ENCODE measurements around the gene TMEM150A.
"Not testable (repeated sequence)": the region's sequence is repeated elsewhere in the genome, so short reads cannot be mapped to it uniquely, and the experiment has no call there.

Gene TMEM150A

DNA sequence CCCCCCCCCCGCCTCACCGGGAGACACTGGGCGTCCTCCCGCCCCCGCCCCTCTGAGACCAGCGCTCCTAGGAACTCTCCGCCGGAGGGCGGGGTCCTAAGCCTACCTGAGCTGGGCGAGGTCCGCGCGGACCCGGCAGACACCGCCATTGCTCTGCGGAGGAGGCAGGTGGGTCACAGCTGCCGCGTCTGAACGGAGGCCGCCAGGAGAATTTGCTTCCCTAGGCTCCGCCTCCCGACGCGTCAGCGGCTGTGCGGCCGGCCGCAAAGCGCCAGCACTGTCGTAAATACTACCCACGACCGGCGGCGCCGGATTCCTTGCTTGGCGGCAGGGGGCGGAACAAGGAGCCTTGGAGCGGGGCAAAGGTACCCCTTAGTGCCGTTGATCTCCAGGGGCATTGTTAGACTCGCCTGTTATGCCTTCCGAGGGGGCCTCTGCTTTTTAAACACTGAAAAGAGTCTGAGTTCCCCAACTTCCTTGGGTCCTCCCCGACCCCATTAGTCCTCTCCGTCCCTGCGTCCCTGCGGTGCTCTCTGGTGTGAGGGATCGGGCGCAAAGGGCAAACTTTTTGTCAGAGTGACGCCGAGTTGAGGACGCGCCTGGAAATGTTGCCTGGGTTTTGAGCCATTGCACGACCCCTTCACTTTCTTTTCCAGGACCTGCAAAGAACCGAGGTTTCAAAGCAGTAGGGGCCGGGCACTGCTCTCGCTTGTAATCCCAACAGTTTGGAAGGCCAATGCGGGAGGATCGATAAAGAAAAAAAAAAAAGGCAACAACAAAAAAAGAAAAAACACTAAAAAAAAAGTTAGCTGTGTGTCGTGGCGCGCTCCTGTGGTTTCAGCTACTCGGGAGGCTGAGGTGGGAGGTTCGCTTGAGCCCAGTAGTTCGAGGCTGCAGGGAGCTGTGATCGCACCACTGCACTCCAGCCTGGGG is 41.0 kb downstream of the TMEM150A start, which contains the start of gene GGCX:
TSS of gene GGCX (minus strand) at position 214 of the 933 bp plus-strand sequence. CDS start at position 149, 65 bp downstream.
- peak; percentile 87 to 96 for DNase-seq

DNA sequence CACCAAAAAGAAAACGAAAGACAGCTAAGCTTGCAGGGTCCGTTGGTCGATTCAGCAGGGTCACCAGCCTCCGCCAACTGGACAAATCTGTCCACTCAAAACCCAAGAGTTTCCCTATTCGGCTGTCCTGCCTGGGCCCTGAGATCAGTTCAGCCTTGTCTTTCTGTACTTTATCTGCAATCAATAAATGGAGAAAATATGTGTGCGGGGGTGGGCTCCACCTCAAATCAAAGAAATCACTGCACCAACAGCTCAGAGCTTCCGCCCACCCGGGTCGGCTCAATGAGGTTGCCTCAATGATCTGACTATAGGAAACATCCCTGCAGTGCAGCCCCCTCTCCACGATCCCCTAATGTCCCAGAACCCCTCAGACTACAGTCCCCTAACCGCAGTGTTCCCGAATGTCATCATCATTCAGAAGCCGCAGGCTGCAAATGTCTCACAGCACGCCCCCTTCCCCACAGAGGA is 41.7 kb downstream of the TMEM150A start:
- DNase-seq: no peak

DNA sequence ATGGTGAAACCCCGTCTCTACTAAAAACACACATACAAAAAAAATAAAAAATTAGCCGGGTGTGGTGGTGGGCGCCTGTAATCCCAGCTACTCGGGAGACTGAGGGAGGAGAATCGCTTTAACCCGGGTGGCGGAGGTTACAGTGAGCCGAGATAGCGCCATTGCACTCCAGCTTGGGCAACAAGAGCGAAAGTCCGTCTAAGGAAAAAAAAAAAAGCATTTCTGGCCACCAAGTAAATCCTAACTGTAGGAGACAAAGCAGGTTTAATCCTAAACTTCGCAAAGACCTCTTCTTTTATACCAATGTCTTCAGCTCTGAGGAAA is 42.1 kb downstream of the TMEM150A start:
- DNase-seq: not testable (repeated sequence)

DNA sequence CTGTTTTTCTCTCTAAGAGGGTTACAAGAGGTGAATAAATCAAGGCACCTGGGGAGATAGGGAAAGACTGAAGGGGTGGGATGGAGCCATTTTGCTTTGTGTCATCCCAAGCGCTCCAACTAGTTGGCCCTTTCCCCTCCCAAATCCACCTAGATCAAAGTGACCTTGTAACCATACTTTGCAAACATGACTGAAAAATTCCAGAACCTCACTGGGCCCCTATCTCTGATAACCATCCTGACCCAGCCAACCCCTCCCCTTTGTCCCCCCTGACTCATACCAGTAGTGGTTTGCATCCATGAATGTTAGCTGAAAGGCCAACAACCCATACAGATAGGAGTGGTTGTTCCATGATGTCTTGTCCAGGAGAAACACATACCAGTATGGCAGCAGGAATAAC is 44.3 kb downstream of the TMEM150A start:
- DNase-seq: no peak

DNA sequence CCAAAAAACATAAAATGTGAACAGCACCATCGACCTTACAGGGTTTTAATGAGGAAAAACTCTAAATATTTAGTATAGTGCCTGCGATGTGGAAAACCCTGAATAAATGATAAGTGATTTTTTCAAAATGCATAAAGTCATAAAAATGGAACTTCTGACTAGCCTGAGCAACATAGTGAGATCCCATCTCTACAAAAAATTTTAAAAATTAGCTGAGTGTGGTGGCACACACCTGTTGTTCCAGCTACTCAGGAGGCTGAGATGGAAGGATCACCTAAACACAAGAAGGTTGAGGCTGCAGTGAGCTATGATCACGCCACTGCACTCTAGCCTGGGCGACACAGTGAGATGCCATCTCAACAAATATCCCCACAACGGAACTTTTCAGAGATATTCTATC is 45.4 kb downstream of the TMEM150A start:
- DNase-seq: no peak

- no peak for DNase-seq
Observed at GRCh38 chr2:85554980-85555612, 47.4 kb downstream of the TMEM150A start.

- DNase-seq: no peak
Observed at GRCh38 chr2:85553184-85553583, 49.3 kb downstream of the TMEM150A start.

DNA sequence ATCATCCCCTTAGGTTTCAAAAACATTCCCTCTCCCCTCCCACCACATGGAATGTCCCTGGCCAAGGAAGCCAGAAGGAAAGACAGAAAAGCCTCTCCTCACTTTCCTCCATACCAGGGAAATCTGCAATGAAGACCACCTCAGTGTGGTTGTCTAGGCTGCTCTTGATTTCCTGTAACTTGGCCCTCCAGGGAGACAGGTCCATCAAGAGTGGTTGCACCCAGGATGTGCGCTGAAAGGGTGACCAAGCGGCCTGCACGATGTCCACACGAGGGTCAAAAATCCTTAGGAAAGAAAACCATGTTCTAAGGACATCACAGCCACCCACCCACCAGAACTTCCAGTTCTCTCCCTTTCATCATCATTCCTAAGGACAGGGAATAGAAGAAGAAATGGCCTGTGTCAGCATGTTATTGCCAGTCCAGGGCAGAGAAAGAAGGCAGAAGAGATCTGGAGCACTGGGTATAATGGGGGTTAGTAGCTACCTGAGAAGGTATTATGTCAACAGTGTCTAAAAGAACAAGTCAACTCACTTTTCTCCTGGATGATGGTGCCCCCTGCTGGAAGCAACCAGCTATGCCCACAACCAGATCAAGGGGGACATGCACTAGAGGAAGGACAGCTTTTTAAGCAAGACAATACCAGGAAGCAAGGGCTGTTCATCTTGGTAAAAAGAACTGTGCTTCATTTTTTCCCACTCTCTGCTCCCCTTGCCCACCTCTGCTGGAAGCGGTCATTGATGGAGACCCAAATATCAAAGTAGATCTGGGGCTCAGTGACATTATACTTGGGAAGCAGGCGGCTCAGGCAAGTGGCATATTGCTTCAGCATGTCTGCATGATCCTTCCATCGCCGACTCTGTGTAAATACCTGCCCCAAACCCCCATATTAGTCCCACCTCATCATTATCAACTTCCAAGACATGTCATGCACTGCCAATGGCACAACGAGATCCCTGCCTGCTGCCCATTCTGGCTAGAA is 50.5 kb downstream of the TMEM150A start:
- DNase-seq: peak; percentile 52 to 71

DNA sequence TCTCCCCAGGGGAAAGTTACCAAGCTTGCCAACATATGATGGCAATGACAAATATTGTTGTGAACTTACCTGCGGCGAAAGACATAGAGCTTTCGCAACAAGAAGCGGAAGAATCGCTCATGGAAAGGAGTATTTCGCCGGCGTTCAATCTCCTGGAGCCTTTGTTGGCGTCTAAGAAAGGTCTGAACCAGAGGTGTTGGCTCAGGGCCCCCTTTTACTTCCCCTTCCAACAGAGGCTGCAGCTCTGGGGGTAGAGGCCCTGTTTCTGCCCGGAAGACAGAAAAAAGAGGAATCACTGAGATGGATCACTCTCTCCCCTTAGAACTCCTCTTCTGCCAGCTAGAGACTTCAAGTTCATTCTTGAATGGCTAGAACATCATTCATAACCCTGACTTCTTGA is 52.0 kb downstream of the TMEM150A start:
- no peak for DNase-seq

DNA sequence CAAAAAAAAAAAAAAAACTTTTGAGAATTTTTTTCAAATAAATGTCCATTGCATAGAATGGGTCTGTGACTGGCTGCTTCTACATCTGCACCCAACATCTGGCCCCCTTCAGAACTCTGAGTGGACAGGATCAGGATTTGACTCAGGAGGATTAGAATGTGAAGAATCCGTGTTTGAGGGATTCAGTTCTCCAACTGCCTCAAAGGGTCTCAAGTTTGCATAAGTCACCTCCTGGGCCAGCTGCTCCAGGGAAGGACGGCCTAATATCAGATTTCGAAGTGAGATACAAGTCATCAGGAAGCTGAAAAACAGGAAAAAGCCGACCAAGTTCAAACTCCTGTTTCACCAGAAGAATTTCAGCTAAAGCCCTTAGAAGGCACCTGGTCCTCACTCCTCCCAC is 52.7 kb downstream of the TMEM150A start:
- no peak for DNase-seq

DNA sequence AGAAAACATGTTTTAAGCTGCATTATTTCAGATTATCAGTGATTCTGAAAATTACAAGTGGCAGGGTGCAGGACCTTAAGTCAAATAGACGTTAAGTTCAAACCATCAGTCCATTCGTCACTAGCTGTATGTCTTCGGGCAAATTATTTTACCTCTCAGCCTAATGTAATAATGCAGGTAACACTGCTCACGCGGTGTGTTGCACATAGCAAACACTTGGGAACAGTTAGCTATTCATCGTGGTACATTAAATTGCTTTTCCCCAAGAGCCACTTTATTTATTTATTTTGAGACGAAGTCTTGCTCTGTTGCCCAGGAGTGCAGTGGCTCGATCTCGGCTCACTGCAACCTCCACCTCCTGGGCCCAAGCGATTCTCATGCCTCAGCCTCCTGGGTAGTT is 53.4 kb downstream of the TMEM150A start:
- DNase-seq: no peak

DNA sequence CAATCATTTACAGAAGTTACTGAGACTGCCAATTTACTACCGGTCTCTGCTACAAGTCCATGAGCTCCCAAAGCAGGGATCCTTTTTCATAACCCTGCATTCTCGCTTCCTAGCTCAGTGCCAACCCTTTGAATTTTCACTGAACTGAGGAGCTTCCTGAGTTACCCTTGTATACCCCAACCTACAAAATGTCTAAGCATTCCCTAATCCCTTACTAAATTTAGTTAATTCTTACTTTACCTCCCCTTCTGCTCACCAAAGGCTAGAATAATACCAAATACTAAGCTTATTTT is 53.9 kb downstream of the TMEM150A start:
- DNase-seq: no peak

All from NCI-H446 (cell line).